Stimulated activated CD4-positive, alpha-beta T cell treated with anti-CD3 and anti-CD28 coated beads, Interleukin-15, amount 100 ng/mL, for 48 hours (primary cell): ENCODE results near the gene GAST.

ENCODE experiments used
- DNase-seq, 2 donors: peaks; one replicate each; pipeline ENCODE4 v3.0.0-alpha.2; 2020; ENCODE audit warnings: low read depth in 2 of 2

GAST gene

GRCh38 chr17:41739661-41740352 is 27.7 kb downstream of the GAST start:
- no peak for DNase-seq

GRCh38 chr17:41740506-41740905 is 28.4 kb downstream of the GAST start:
- no peak for DNase-seq

- no peak for DNase-seq
Observed at GRCh38 chr17:41741709-41742108, 29.6 kb downstream of the GAST start.

GRCh38 chr17:41748275-41748674 is 36.1 kb downstream of the GAST start:
- DNase-seq: no peak

- DNase-seq: no peak
Observed at GRCh38 chr17:41750862-41751261, 38.7 kb downstream of the GAST start.

- no peak for DNase-seq
Observed at GRCh38 chr17:41751288-41751687, 39.2 kb downstream of the GAST start.

- DNase-seq: no peak
Observed at GRCh38 chr17:41754066-41754465, 41.9 kb downstream of the GAST start.

- DNase-seq: no peak
Observed at GRCh38 chr17:41758601-41759000, 46.5 kb downstream of the GAST start.

GRCh38 chr17:41760878-41761277 is 48.7 kb downstream of the GAST start:
- DNase-seq: no peak

- DNase-seq: no peak
Observed at GRCh38 chr17:41762391-41762790, 50.3 kb downstream of the GAST start.

GRCh38 chr17:41762841-41763240 is 50.7 kb downstream of the GAST start:
- no peak for DNase-seq

GRCh38 chr17:41763327-41763726 is 51.2 kb downstream of the GAST start:
- no peak for DNase-seq
